ENCODE data around the gene KIF17.
"Not testable (repeated sequence)": the region's sequence is repeated elsewhere in the genome, so short reads cannot be mapped to it uniquely, and the experiment has no call there.

Gene KIF17

GRCh38 chr1:20685099-20685662, 32.6 kb downstream of the KIF17 start:
- no peak for DNase-seq

- no peak for DNase-seq
Measured at GRCh38 chr1:20684651-20685050, 33.2 kb downstream of the KIF17 start.

GRCh38 chr1:20684050-20684620, 33.7 kb downstream of the KIF17 start:
- no peak for DNase-seq

GRCh38 chr1:20683614-20684013, 34.2 kb downstream of the KIF17 start:
- DNase-seq = no peak

GRCh38 chr1:20682571-20683236, 35.1 kb downstream of the KIF17 start:
- DNase-seq = no peak

GRCh38 chr1:20681999-20682398, 35.8 kb downstream of the KIF17 start:
- no peak for DNase-seq

GRCh38 chr1:20680269-20680668, 37.5 kb downstream of the KIF17 start:
- DNase-seq = no peak

- no peak for DNase-seq
Measured at GRCh38 chr1:20678599-20678998, 39.2 kb downstream of the KIF17 start.

- DNase-seq = not testable (repeated sequence)
Measured at GRCh38 chr1:20673626-20674025, 44.2 kb downstream of the KIF17 start.

GRCh38 chr1:20672265-20672632, 45.6 kb downstream of the KIF17 start:
- DNase-seq = no peak

GRCh38 chr1:20670936-20671335, 46.9 kb downstream of the KIF17 start:
- DNase-seq = no peak

- DNase-seq = no peak
Measured at GRCh38 chr1:20668581-20668980, 49.2 kb downstream of the KIF17 start.

GRCh38 chr1:20666804-20667203, 51.0 kb downstream of the KIF17 start:
- DNase-seq = no peak

GRCh38 chr1:20666146-20666545, 51.7 kb downstream of the KIF17 start:
- DNase-seq = no peak

GRCh38 chr1:20665726-20666125, 52.1 kb downstream of the KIF17 start:
- DNase-seq = no peak

GRCh38 chr1:20663969-20664715, 53.7 kb downstream of the KIF17 start:
- no peak for DNase-seq

GRCh38 chr1:20663365-20663764, 54.4 kb downstream of the KIF17 start:
- DNase-seq = no peak

GRCh38 chr1:20662110-20662475, 55.7 kb downstream of the KIF17 start:
- DNase-seq = no peak

- DNase-seq = peak; percentile 96
Measured at GRCh38 chr1:20661207-20662109, 56.3 kb downstream of the KIF17 start, which contains the start of gene DDOST. TSS of gene DDOST (minus strand) at chr1:20661369. CDS start at chr1:20661350, 19 bp downstream.

- no peak for DNase-seq
Measured at GRCh38 chr1:20660847-20661206, 57.0 kb downstream of the KIF17 start.

GRCh38 chr1:20660363-20660762, 57.4 kb downstream of the KIF17 start:
- no peak for DNase-seq

- DNase-seq = no peak
Measured at GRCh38 chr1:20658166-20658915, 59.5 kb downstream of the KIF17 start.

Data from NCI-H2107 (cell line).